Measurements from ENCODE around the gene RIMKLB.

- no peak for TF ChIP-seq SP1 (IDR thresholded peaks at IDR 0.05)
- no peak for TF ChIP-seq CTBP1 (IDR thresholded peaks at IDR 0.05; ENCODE audit: borderline replicate concordance)
- no peak for TF ChIP-seq BHLHE40 (IDR thresholded peaks at IDR 0.05; ENCODE audit: borderline replicate concordance)
- no peak for TF ChIP-seq SUZ12 (IDR thresholded peaks at IDR 0.05)
- TF ChIP-seq FOXM1 (IDR thresholded peaks at IDR 0.05; ENCODE audit: borderline replicate concordance) = no peak
- TF ChIP-seq FOXA1 (IDR thresholded peaks at IDR 0.05) = no peak
- no peak for TF ChIP-seq NFRKB (IDR thresholded peaks at IDR 0.05)
- no peak for TF ChIP-seq LEF1 (IDR thresholded peaks at IDR 0.05; ENCODE audit: borderline replicate concordance)
- no peak for TF ChIP-seq HDGF (IDR thresholded peaks at IDR 0.05; ENCODE audit: borderline replicate concordance)
- no peak for TF ChIP-seq L3MBTL2 (conservative IDR thresholded peaks at IDR 0.05)
- no peak for TF ChIP-seq FOXK2 (IDR thresholded peaks at IDR 0.05)
Observed at GRCh38 chr12:8675591-8676036, 22.2 kb upstream of the RIMKLB start.

All from HEK293T (cell line).